HL-60 (cell line): ENCODE results near the gene GGTLC2.
"Not testable (repeated sequence)": the region's sequence is repeated elsewhere in the genome, so short reads cannot be mapped to it uniquely, and the experiment has no call there.

Experiments used
- DNase-seq, 2 experiments: peaks; one replicate each; pipeline ENCODE4 v3.0.0-alpha.2; 2010 to 2020; ENCODE audit warnings: low read depth in 1 of 2, low spot score in 1 of 2
- H3K27ac ChIP-seq: fragments of 250-450 bp; sonication (Bioruptor Pico); replicated peaks from 2 replicates; pipeline ENCODE4 v1.5.1; 2020; ENCODE audit warnings: mild to moderate bottlenecking, moderate library complexity
- H3K27me3 ChIP-seq: fragments of 250-450 bp; sonication (Bioruptor Pico); 2 replicates; pipeline ENCODE4 v1.5.1; 2021; ENCODE audit warnings: mild to moderate bottlenecking, moderate library complexity; ENCODE audit not compliant: insufficient read depth, poor library complexity, severe bottlenecking
- H3K4me3 ChIP-seq: replicated peaks from 2 replicates; pipeline ENCODE4 v1.5.1; 2011; ENCODE audit warnings: mild to moderate bottlenecking, control low read depth, low read length; ENCODE audit not compliant: insufficient read depth
- GABPA ChIP-seq: IDR thresholded peaks from 2 replicates; pipeline ENCODE4 v1.6.1; 2012; ENCODE audit warnings: low read depth
- POLR2AphosphoS5 ChIP-seq: IDR thresholded peaks from 2 replicates; pipeline ENCODE4 v1.6.1; 2012; ENCODE audit warnings: low read depth
- SPI1 ChIP-seq: IDR thresholded peaks from 2 replicates; pipeline ENCODE4 v1.6.1; 2012; ENCODE audit warnings: low read depth, mild to moderate bottlenecking, borderline replicate concordance
- TF ChIP-seq, protein P1 (sequence below): IDR thresholded peaks from one replicate; pipeline ENCODE4 v1.5.1; 2011; ENCODE audit warnings: low read length, control low read depth, inconsistent platforms; ENCODE audit not compliant: insufficient read depth
- TF ChIP-seq, protein P2 (sequence below): IDR thresholded peaks from 2 replicates; pipeline ENCODE4 v1.6.1; 2012; ENCODE audit warnings: low read depth; ENCODE audit not compliant: insufficient replicate concordance

The GGTLC2 gene

DNA sequence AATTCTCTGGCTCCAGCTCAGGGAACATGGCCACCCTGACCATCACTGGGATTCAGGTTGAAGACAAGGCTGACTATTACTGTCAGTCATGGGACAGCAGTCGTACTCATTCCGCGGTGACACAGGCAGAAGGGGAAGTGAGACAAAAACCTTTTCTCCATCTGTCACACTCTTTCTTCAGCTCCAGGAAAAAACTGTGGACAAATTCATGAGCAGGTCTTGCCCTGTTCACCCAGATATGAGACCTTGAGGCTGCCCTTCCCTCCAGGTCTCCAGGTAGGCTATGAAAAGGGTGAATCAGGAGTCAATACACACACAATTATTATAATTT is 39.4 kb upstream of the GGTLC2 start:
- H3K27me3 ChIP-seq: peaks cover 2% of the 10 kb centered on the region

DNA sequence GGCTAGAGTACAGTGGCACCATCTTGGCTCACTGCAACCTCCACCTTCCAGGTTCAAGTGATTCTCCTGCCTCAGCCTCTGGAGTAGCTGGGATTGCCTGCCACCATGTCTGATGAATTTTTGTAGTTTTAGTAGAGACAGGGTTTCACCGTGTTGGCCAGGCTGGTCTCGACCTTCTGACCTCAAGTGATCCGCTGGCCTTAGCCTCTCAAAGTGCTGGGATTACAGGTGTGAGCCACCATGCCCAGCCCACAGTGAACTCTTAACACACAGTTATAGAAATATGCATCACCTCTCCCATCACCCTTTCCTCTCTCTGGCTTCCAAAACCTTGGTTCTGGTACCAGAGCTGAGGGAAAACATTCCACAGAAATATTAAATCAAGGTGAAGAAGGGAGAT is 36.4 kb upstream of the GGTLC2 start:
- not testable (repeated sequence) for DNase-seq, H3K4me3 ChIP-seq, H3K27me3 ChIP-seq, H3K27ac ChIP-seq

More for the DNA sequence above, 39.4 kb upstream of the GGTLC2 start:
- Histone ChIP-seq H3K27ac (no peak overlapping the region), H3K4me3 (no peak overlapping the region)
- TF ChIP-seq GABPA (no peak), POLR2AphosphoS5 (no peak), SPI1 (peak; percentile 49; the same call in 1 of the 2 replicates)
- TF ChIP-seq, protein P1, sequence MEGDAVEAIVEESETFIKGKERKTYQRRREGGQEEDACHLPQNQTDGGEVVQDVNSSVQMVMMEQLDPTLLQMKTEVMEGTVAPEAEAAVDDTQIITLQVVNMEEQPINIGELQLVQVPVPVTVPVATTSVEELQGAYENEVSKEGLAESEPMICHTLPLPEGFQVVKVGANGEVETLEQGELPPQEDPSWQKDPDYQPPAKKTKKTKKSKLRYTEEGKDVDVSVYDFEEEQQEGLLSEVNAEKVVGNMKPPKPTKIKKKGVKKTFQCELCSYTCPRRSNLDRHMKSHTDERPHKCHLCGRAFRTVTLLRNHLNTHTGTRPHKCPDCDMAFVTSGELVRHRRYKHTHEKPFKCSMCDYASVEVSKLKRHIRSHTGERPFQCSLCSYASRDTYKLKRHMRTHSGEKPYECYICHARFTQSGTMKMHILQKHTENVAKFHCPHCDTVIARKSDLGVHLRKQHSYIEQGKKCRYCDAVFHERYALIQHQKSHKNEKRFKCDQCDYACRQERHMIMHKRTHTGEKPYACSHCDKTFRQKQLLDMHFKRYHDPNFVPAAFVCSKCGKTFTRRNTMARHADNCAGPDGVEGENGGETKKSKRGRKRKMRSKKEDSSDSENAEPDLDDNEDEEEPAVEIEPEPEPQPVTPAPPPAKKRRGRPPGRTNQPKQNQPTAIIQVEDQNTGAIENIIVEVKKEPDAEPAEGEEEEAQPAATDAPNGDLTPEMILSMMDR: no peak
- TF ChIP-seq, protein P2, sequence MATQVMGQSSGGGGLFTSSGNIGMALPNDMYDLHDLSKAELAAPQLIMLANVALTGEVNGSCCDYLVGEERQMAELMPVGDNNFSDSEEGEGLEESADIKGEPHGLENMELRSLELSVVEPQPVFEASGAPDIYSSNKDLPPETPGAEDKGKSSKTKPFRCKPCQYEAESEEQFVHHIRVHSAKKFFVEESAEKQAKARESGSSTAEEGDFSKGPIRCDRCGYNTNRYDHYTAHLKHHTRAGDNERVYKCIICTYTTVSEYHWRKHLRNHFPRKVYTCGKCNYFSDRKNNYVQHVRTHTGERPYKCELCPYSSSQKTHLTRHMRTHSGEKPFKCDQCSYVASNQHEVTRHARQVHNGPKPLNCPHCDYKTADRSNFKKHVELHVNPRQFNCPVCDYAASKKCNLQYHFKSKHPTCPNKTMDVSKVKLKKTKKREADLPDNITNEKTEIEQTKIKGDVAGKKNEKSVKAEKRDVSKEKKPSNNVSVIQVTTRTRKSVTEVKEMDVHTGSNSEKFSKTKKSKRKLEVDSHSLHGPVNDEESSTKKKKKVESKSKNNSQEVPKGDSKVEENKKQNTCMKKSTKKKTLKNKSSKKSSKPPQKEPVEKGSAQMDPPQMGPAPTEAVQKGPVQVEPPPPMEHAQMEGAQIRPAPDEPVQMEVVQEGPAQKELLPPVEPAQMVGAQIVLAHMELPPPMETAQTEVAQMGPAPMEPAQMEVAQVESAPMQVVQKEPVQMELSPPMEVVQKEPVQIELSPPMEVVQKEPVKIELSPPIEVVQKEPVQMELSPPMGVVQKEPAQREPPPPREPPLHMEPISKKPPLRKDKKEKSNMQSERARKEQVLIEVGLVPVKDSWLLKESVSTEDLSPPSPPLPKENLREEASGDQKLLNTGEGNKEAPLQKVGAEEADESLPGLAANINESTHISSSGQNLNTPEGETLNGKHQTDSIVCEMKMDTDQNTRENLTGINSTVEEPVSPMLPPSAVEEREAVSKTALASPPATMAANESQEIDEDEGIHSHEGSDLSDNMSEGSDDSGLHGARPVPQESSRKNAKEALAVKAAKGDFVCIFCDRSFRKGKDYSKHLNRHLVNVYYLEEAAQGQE: no peak
- no peak for DNase-seq

DNA sequence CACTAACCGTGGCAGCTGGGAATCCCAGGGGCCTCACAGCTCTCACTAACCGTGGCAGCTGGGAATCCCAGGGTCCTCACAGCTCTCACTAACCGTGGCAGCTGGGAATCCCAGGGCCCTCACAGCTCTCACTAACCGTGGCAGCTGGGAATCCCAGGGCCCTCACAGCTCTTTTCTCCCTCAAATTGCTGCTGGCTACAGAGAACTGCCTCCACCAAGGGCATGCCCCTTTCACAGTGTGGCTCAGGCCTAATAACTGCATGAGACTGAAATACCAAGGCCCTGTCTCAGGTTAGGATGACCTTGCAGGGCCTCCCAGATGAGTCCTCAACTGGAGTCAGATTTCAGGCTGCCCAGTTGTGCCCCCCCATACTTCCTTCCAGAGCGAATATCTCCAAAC is 35.1 kb upstream of the GGTLC2 start:
- H3K27me3 ChIP-seq: no peaks in the 10 kb centered on the region
- TF ChIP-seq POLR2AphosphoS5 (no peak), SPI1 (no peak)
- TF ChIP-seq, protein P1: no peak
- TF ChIP-seq, protein P2: no peak

DNA sequence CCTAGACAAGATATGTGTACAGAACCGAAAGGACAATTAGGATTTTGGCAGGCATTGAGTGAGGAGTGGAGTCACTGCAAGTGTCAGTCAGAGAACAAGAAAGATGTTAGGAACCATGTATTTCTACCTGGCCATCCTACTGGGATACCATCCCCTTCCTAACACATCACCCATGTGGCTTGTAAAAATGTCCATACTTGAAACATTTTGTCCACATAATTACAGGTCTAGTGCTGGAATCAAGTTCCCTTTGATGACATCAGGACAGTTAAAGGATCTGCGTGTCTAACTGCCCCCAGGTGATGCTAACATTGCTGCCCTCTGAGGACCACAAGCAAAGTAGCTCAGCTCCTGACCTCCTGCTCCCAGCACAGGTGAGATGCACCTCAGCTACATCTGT is 31.9 kb upstream of the GGTLC2 start:
- no peak overlapping the region for H3K4me3 ChIP-seq
- TF ChIP-seq GABPA (no peak), SPI1 (no peak)
- TF ChIP-seq, protein P2: no peak
- H3K27me3 ChIP-seq: peaks cover 2% of the 10 kb centered on the region
- H3K27ac ChIP-seq: no peak overlapping the region
- no peak for DNase-seq

More for the DNA sequence above, 35.1 kb upstream of the GGTLC2 start:
- no peak overlapping the region for H3K27ac ChIP-seq
- no peak overlapping the region for H3K4me3 ChIP-seq
- no peak for DNase-seq
